ENCODE measurements around the gene AMIGO2. TPM values are rescaled to one million over a fixed set of nuclear protein-coding genes. Genes with fewer than 3 reads are reported as not detected.
"Not testable (repeated sequence)": the region's sequence is repeated elsewhere in the genome, so short reads cannot be mapped to it uniquely, and the experiment has no call there.

Gene AMIGO2
- 10 to 100 TPM; 12.4 to 13.6 TPM for total RNA-seq

- H3K27ac Mint-ChIP-seq: peak within 1 kb of the TSS; percentile 92
- ChIA-PET CTCF (interaction anchor here (0.9 to 4.0 kb wide), 16 partner anchors 10 to 627 kb away, joined by 3 to 49 read pairs (median 4); no protein-coding TSS in a partner anchor), POLR2A (interaction anchor here (0.6 to 7.8 kb wide), 11 partner anchors 8 to 627 kb away, joined by 3 to 92 read pairs (median 4); partner anchors contain the start of gene RPAP3)
- H3K9me3 Mint-ChIP-seq: no peaks in the 10 kb centered on the region
- H3K27me3 Mint-ChIP-seq: no peaks in the 10 kb centered on the region
- peak; percentile 83 for DNase-seq
- intact Hi-C loops (cut with micrococcal nuclease): loop anchor here (1.0 kb wide), 2 partner anchors 228 to 318 kb away; no protein-coding TSS in a partner anchor
- peaks cover 15% of the 10 kb centered on the region for H3K36me3 Mint-ChIP-seq
- H3K4me1 Mint-ChIP-seq (ENCODE audit: low read depth): peaks cover 72% of the 10 kb centered on the region
- peak within 1 kb of the TSS; percentile 99 for H3K4me3 Mint-ChIP-seq
Observed at GRCh38 chr12:47079468-47079980, at the start of gene AMIGO2, which contains the start of gene PCED1B. Gene AMIGO2 (minus strand): TSS chr12:47079959. CDS start chr12:47079002, 957 bp downstream. Gene PCED1B (plus strand): TSS chr12:47079621. CDS start chr12:47235064, 155,443 bp downstream.

- Mint-ChIP-seq H3K9me3 (no peaks in the 10 kb centered on the region), H3K27ac (no peak overlapping the region), H3K36me3 (peaks cover 2% of the 10 kb centered on the region), H3K27me3 (no peaks in the 10 kb centered on the region), H3K4me1 (ENCODE audit: low read depth) (peaks cover 25% of the 10 kb centered on the region), H3K4me3 (no peak overlapping the region)
- POLR2A ChIA-PET: no interaction called here
- intact Hi-C loops (cut with micrococcal nuclease): no loop called here
- CTCF ChIA-PET: no interaction called here
- no peak for DNase-seq
Observed at GRCh38 chr12:47126246-47126645, 46.5 kb upstream of the AMIGO2 start.

GRCh38 chr12:47124451-47124850, 44.7 kb upstream of the AMIGO2 start:
- Mint-ChIP-seq H3K27me3 (no peaks in the 10 kb centered on the region), H3K9me3 (no peaks in the 10 kb centered on the region), H3K4me3 (no peak overlapping the region), H3K27ac (no peak overlapping the region), H3K36me3 (peaks cover 2% of the 10 kb centered on the region), H3K4me1 (ENCODE audit: low read depth) (peaks cover 31% of the 10 kb centered on the region)
- no peak for DNase-seq
- intact Hi-C loops (cut with micrococcal nuclease): no loop called here
- ChIA-PET CTCF (no interaction called here), POLR2A (no interaction called here)

GRCh38 chr12:47123730-47124129, 44.0 kb upstream of the AMIGO2 start:
- ChIA-PET POLR2A (no interaction called here), CTCF (no interaction called here)
- no peak for DNase-seq
- no peak overlapping the region for H3K4me3 Mint-ChIP-seq
- H3K27me3 Mint-ChIP-seq: no peaks in the 10 kb centered on the region
- H3K9me3 Mint-ChIP-seq: no peaks in the 10 kb centered on the region
- intact Hi-C loops (cut with micrococcal nuclease): no loop called here
- H3K4me1 Mint-ChIP-seq (ENCODE audit: low read depth): peaks cover 33% of the 10 kb centered on the region
- no peak overlapping the region for H3K27ac Mint-ChIP-seq
- H3K36me3 Mint-ChIP-seq: peaks cover 7% of the 10 kb centered on the region

- ChIA-PET CTCF (no interaction called here), POLR2A (no interaction called here)
- Mint-ChIP-seq H3K36me3 (peaks cover 11% of the 10 kb centered on the region), H3K4me3 (no peak overlapping the region), H3K4me1 (ENCODE audit: low read depth) (peaks cover 35% of the 10 kb centered on the region), H3K9me3 (no peaks in the 10 kb centered on the region), H3K27me3 (no peaks in the 10 kb centered on the region), H3K27ac (no peak overlapping the region)
- no peak for DNase-seq
- intact Hi-C loops (cut with micrococcal nuclease): no loop called here
Observed at GRCh38 chr12:47122602-47123001, 42.8 kb upstream of the AMIGO2 start.

GRCh38 chr12:47121146-47121545, 41.4 kb upstream of the AMIGO2 start:
- peaks cover 3% of the 10 kb centered on the region for H3K9me3 Mint-ChIP-seq
- H3K27ac Mint-ChIP-seq: peak overlapping the region; percentile 94
- no peak for DNase-seq
- ChIA-PET POLR2A (interaction anchor here (0.6 to 1.0 kb wide), 2 partner anchors 95 to 960 kb away, joined by 3 read pairs; no protein-coding TSS in a partner anchor), CTCF (interaction anchor here (1.2 to 1.5 kb wide), 3 partner anchors 11 to 276 kb away, joined by 3 read pairs; no protein-coding TSS in a partner anchor)
- peaks cover 35% of the 10 kb centered on the region for H3K4me1 Mint-ChIP-seq (ENCODE audit: low read depth)
- H3K27me3 Mint-ChIP-seq: no peaks in the 10 kb centered on the region
- peaks cover 16% of the 10 kb centered on the region for H3K36me3 Mint-ChIP-seq
- intact Hi-C loops (cut with micrococcal nuclease): loop anchor here (2.0 kb wide), 2 partner anchors 36 to 72 kb away; no protein-coding TSS in a partner anchor
- no peak overlapping the region for H3K4me3 Mint-ChIP-seq

GRCh38 chr12:47120736-47121135, 41.0 kb upstream of the AMIGO2 start:
- DNase-seq: peak; percentile 60
- H3K4me3 Mint-ChIP-seq: no peak overlapping the region
- POLR2A ChIA-PET: interaction anchor here (1.0 kb wide), 1 partner anchor 96 kb away, joined by 3 read pairs; no protein-coding TSS in a partner anchor

GRCh38 chr12:47117305-47117704, 37.5 kb upstream of the AMIGO2 start:
- POLR2A ChIA-PET; H3K27ac Mint-ChIP-seq; H3K9me3 Mint-ChIP-seq; H3K4me3 Mint-ChIP-seq; intact Hi-C loops (cut with micrococcal nuclease); H3K27me3 Mint-ChIP-seq; DNase-seq: not testable (repeated sequence)
- CTCF ChIA-PET: interaction anchor here (1.6 kb wide), 1 partner anchor 46 kb away, joined by 4 read pairs; no protein-coding TSS in a partner anchor
- Mint-ChIP-seq H3K4me1 (ENCODE audit: low read depth) (peaks cover 28% of the 10 kb centered on the region), H3K36me3 (peaks cover 18% of the 10 kb centered on the region)

More at GRCh38 chr12:47120736-47121135, 41.0 kb upstream of the AMIGO2 start:
- H3K9me3 Mint-ChIP-seq: peaks cover 3% of the 10 kb centered on the region
- peak overlapping the region; percentile 94 for H3K27ac Mint-ChIP-seq
- CTCF ChIA-PET: interaction anchor here (0.9 to 1.5 kb wide), 4 partner anchors 10 to 277 kb away, joined by 3 to 4 read pairs (median 3); no protein-coding TSS in a partner anchor
- H3K4me1 Mint-ChIP-seq (ENCODE audit: low read depth): peaks cover 35% of the 10 kb centered on the region
- intact Hi-C loops (cut with micrococcal nuclease): loop anchor here (1.0 to 2.0 kb wide), 3 partner anchors 9 to 72 kb away; no protein-coding TSS in a partner anchor
- peaks cover 17% of the 10 kb centered on the region for H3K36me3 Mint-ChIP-seq
- no peaks in the 10 kb centered on the region for H3K27me3 Mint-ChIP-seq

- intact Hi-C loops (cut with micrococcal nuclease): loop anchor here (5.0 kb wide), 1 partner anchor 78 kb away; no protein-coding TSS in a partner anchor
- POLR2A ChIA-PET: no interaction called here
Observed at GRCh38 chr12:47114481-47114892, 34.7 kb upstream of the AMIGO2 start.

GRCh38 chr12:47112679-47113078, 32.9 kb upstream of the AMIGO2 start:
- Mint-ChIP-seq H3K4me1 (ENCODE audit: low read depth) (peaks cover 38% of the 10 kb centered on the region), H3K4me3 (no peak overlapping the region), H3K27me3 (no peaks in the 10 kb centered on the region), H3K9me3 (peaks cover 3% of the 10 kb centered on the region), H3K36me3 (peaks cover 12% of the 10 kb centered on the region), H3K27ac (no peak overlapping the region)
- POLR2A ChIA-PET: interaction anchor here (1.1 to 1.3 kb wide), 2 partner anchors 100 to 106 kb away, joined by 3 to 4 read pairs; no protein-coding TSS in a partner anchor
- CTCF ChIA-PET: interaction anchor here (0.6 to 1.1 kb wide), 4 partner anchors 43 to 295 kb away, joined by 3 to 4 read pairs (median 3); no protein-coding TSS in a partner anchor
- intact Hi-C loops (cut with micrococcal nuclease): loop anchor here (5.0 kb wide), 1 partner anchor 80 kb away; no protein-coding TSS in a partner anchor
- DNase-seq: no peak

More at GRCh38 chr12:47114481-47114892, 34.7 kb upstream of the AMIGO2 start:
- Mint-ChIP-seq H3K27ac (no peak overlapping the region), H3K27me3 (no peaks in the 10 kb centered on the region), H3K9me3 (peaks cover 3% of the 10 kb centered on the region), H3K4me1 (ENCODE audit: low read depth) (peaks cover 42% of the 10 kb centered on the region), H3K36me3 (peaks cover 18% of the 10 kb centered on the region), H3K4me3 (no peak overlapping the region)
- no peak for DNase-seq
- CTCF ChIA-PET: interaction anchor here (1.0 kb wide), 1 partner anchor 36 kb away, joined by 3 read pairs; no protein-coding TSS in a partner anchor

- CTCF ChIA-PET: interaction anchor here (1.0 kb wide), 1 partner anchor 79 kb away, joined by 4 read pairs; no protein-coding TSS in a partner anchor
Observed at GRCh38 chr12:47111854-47112253, 32.1 kb upstream of the AMIGO2 start.

GRCh38 chr12:47111392-47111778, 31.6 kb upstream of the AMIGO2 start:
- ChIA-PET CTCF (interaction anchor here (1.0 kb wide), 1 partner anchor 79 kb away, joined by 4 read pairs; no protein-coding TSS in a partner anchor), POLR2A (interaction anchor here (1.1 to 1.7 kb wide), 3 partner anchors 26 to 107 kb away, joined by 3 to 4 read pairs (median 4); no protein-coding TSS in a partner anchor)
- H3K9me3 Mint-ChIP-seq: no peaks in the 10 kb centered on the region
- H3K27me3 Mint-ChIP-seq: no peaks in the 10 kb centered on the region
- peak; percentile 56 for DNase-seq
- peaks cover 38% of the 10 kb centered on the region for H3K4me1 Mint-ChIP-seq (ENCODE audit: low read depth)
- H3K27ac Mint-ChIP-seq: no peak overlapping the region
- intact Hi-C loops (cut with micrococcal nuclease): loop anchor here (1.0 to 5.0 kb wide), 4 partner anchors 9 to 283 kb away; no protein-coding TSS in a partner anchor
- H3K4me3 Mint-ChIP-seq: no peak overlapping the region
- peaks cover 17% of the 10 kb centered on the region for H3K36me3 Mint-ChIP-seq

More at GRCh38 chr12:47111854-47112253, 32.1 kb upstream of the AMIGO2 start:
- no peak for DNase-seq
- POLR2A ChIA-PET: interaction anchor here (1.1 to 1.7 kb wide), 3 partner anchors 26 to 106 kb away, joined by 3 to 4 read pairs (median 4); no protein-coding TSS in a partner anchor
- Mint-ChIP-seq H3K27ac (no peak overlapping the region), H3K4me1 (ENCODE audit: low read depth) (peaks cover 38% of the 10 kb centered on the region), H3K27me3 (no peaks in the 10 kb centered on the region), H3K4me3 (no peak overlapping the region), H3K9me3 (no peaks in the 10 kb centered on the region), H3K36me3 (peaks cover 14% of the 10 kb centered on the region)
- intact Hi-C loops (cut with micrococcal nuclease): loop anchor here (1.0 to 5.0 kb wide), 4 partner anchors 8 to 283 kb away; no protein-coding TSS in a partner anchor

Measured in activated CD4-positive, alpha-beta memory T cell treated with anti-CD3 and anti-CD28 coated beads for 36 hours (primary cell).